ENCODE measurements around the gene RAPGEF2.

RAPGEF2 gene

DNA sequence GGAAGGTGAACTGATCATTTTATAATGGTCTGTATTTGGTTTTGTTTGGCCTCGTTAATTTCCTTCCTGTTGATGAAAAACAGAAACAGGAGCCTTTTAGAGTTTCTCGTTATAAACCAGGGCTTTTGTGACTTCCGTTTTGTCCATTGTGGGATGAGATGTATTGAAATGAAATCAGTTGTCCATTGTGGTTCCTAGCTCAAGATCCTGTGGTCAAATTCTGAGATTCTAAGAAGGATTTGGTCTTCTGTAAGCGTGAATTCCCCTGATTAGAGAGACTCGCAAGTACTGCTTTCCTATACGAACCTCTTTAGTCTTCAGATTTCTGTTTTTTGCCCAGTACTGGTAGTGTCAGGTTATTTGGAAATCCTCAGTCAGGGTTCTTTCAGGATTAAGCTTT, 101.7 kb downstream of the RAPGEF2 start:
- DNase-seq: no peak

GRCh38 chr4:159205466-159205865, 102.6 kb downstream of the RAPGEF2 start:
- no peak for DNase-seq

DNA sequence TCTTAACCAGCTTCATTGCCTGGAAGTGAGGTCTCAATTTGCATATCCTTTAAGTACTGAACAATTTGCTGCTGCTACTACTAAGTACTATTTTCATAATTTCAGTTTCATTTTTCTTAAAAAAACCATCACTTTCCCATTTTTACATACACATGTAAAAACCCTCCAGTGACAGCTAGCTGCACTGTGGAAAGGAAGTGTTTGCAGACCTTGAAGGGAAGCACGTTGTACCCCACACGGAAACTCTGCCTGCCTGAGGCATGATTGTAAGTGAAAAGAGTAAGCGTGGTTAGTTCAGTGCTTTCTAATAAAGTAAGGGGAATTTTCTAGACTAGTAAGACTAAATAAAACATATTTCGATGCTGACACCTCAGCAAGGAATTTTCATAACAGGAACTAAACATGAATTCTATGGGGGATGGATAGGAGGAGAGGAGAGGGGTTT, 103.6 kb downstream of the RAPGEF2 start:
- peak; percentile 30 to 39 for DNase-seq

DNA sequence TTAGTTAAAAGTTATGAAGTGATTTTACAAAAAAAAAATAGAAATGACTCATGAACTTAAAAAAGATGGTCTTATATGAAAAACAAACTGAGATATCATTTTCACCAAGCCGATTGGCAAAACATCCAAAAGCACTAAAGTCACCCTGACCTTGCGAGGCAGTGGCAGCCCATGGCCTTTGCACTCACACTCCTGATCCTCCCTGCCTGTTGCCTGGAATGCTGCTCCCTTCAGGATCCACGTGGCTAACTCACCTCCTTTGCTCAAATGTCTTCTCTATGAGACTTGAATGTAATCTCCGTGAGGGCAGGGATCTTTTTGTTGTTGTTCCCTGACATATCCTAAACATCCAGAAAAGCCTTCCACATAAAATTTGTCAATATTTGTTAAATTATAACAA, 106.4 kb downstream of the RAPGEF2 start:
- no peak for DNase-seq

- DNase-seq: no peak
These were observed 108.1 kb downstream of the RAPGEF2 start for GRCh38 chr4:159210975-159211374.

GRCh38 chr4:159212675-159213293, 109.9 kb downstream of the RAPGEF2 start:
- DNase-seq: no peak

DNA sequence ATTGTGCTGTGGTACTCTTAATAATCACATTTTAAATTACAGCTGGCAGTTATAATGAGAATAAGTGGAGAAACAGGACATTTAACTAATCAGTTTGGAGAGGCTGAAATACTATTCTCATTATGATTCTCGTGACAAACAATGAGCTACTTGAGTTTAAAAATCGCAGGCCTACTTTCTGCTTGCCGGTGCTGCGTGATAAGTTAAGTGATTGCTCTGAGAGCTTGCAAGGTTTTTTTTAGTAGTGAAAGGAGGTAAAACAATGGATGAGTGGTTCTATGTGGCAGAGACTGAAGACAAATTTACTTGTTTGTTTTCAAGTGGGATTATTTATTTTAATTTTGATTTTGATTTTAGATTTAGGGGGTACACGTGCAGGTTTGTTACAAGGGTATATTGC, 114.0 kb downstream of the RAPGEF2 start:
- no peak for DNase-seq

GRCh38 chr4:159219862-159220261, 117.0 kb downstream of the RAPGEF2 start:
- DNase-seq: no peak

DNA sequence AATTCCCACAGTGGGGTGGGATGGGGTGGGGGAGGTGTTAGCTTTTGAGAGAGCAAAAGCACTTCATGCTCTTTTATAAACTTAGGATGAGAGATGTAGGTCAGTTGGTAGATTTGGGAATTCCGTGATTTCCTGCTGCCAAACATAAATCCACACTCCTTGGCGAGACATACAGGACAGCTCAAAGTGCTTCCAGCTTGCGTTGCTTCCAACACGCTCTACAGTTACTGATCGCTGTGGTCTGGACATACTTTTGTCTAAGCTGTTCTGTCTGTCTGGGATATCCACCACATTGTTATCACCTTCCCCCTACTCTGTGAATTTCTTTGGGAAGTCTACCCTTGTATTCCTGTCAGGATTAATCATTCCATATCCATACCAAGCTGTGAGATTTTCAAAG, 117.5 kb downstream of the RAPGEF2 start:
- DNase-seq: no peak

DNA sequence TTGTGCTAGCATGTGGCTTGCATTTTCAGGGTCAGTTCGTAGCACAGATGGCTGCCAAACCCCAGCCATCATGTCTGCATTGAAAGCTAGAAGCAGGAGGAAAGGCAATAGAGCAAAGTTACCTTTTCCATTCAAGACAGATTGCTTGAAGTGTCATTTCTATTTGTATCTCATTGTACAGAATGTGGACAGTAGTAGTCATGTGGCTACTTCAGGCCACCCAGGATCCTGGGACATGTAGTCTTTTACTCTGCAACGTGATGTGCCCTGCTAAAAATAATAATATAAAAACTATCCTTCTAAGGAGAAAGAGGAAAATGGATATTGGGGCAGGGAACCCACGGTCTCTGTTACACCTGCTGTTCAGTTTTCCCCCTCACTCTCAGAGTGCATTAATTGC, 118.4 kb downstream of the RAPGEF2 start:
- no peak for DNase-seq

GRCh38 chr4:159222043-159222552, 119.2 kb downstream of the RAPGEF2 start:
- no peak for DNase-seq

GRCh38 chr4:159224408-159224807, 121.5 kb downstream of the RAPGEF2 start:
- no peak for DNase-seq

- no peak for DNase-seq
These were observed 124.5 kb downstream of the RAPGEF2 start for GRCh38 chr4:159227378-159227777.

DNA sequence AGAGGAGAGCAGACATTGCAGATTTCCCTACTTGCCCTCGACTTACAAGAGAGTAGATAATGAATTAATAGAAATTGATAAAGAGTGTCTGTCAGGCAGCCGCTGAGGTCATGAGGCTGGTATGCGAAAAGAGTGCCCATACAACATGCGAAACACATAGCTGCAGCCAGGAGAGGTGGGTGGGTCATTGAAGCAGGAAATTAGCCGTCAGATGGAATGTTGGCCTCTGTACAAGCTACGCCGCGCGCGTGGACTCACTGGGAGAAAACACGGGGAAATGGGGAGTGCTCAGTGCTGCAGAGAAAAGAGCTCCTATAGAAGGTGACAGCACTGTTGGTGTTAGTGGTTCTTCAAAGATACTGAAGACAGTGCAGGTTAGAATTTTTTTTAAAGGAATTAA, 125.1 kb downstream of the RAPGEF2 start:
- no peak for DNase-seq

- no peak for DNase-seq
These were observed 126.3 kb downstream of the RAPGEF2 start for GRCh38 chr4:159229164-159229563.

- DNase-seq: no peak
These were observed 129.7 kb downstream of the RAPGEF2 start for GRCh38 chr4:159232465-159233106.

DNA sequence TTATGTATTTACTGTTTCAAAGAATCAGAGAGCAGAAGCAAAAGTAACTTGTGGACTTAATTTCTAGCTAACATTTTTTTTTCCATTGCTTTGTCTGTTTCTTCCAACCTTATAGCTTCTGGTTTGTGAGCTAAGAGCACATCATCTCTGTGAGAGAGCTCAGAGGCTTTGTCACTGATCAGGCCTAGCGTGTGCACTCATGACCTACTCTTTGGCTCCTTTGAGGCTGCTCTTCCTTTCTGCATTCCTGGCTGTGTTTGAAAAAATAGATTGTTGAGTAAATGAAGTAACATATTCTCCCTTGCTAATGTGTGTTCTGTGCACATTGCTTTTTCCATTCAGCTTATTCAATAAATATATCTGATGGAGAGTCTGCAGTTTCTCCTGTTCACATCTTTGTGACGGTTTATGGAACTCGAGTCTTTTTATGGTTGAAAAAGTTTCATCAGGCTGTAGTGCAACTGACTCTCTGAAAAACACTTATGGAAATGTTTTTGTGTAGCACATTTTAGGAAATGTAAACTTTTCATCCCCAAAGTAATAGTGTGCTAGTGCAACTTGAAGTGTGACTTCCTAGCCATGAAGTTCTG, 133.0 kb downstream of the RAPGEF2 start:
- DNase-seq: no peak

DNA sequence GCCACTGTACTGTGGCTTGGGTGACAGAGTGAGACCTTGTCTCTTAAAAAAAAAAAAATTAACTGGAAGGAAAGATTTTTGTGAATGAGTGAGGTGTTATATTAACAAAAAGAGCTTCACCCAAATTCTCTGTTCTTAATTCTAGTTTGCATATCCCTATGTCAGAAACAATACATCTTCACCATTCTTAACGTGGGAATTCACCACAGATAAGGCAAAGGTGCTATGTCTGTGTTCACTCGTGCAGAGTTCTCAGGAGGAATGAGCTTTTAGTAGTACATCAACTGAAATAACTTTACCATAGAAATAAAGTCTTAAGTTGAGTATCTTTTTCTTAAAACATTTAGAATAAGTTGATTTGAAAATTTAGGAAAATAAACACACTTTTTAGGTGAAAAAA, 135.1 kb downstream of the RAPGEF2 start:
- no peak for DNase-seq

- no peak for DNase-seq
These were observed 135.8 kb downstream of the RAPGEF2 start for GRCh38 chr4:159238631-159239030.

DNA sequence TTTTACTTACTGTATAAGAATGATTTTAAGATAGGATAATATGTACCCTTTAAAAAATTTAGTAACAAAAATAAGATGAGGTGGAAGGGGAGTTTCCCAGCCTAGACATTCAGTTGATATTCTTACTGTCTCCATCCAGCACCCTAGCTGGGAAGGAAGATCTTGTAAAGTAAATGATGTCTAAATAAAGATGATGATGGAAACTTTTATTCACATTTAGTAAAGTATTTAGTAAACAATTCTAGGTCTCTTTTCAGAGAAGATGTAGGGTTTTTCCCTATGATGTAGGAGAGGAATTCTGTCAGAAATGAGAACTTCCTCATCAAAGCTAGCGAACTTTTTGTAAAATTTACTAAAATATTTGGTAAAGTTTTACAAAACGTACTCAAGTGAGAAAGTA, 136.8 kb downstream of the RAPGEF2 start:
- DNase-seq: no peak

DNA sequence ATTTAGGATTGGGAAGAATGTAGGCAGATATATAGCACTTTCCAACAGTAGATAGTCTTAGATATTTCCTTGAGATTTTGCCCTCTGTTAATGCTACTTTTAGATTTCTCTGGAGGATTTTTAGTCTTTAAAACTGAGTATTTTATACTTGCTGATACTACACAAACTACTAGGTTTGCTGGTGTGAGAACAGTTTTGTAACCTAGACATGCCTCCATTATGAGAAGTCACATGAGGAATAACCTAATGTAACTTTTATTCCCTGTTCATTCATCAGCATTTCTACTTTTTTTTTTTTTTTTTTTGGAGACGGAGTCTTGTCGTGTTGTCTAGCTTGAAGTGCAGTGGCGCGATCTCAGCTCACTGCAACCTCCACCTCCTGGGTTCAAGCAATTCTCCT, 137.2 kb downstream of the RAPGEF2 start:
- DNase-seq: no peak

GRCh38 chr4:159240687-159241086, 137.8 kb downstream of the RAPGEF2 start:
- no peak for DNase-seq

- no peak for DNase-seq
These were observed 139.5 kb downstream of the RAPGEF2 start for GRCh38 chr4:159242427-159242826.

All from stimulated activated CD4-positive, alpha-beta T cell treated with anti-CD3 and anti-CD28 coated beads, Interleukin-2, amount 100 ng/mL, for 48 hours (primary cell).